Astrocyte (in vitro differentiated cells and primary cell): Measurements from ENCODE around the gene RBPMS2. TPM values are rescaled to one million over a fixed set of nuclear protein-coding genes. Genes with fewer than 3 reads are reported as not detected.

Experiments
- DNase-seq: peaks from one replicate; pipeline ENCODE4 v3.0.0-alpha.2; 2010; ENCODE audit warnings: low read depth
- FAIRE-seq: peaks from 2 replicates; lab custom pipeline; 2011; peaks lifted over from hg19 to GRCh38; lab: Jason Lieb, UNC
- H2AFZ ChIP-seq: 2 replicates; pipeline ENCODE4 v1.6.0; 2012; ENCODE audit warnings: low read depth, low read length, inconsistent platforms
- H3K27ac ChIP-seq: 2 replicates; pipeline ENCODE4 v1.5.1; 2011; ENCODE audit warnings: low read depth, low read length, inconsistent platforms
- H3K27me3 ChIP-seq: 2 replicates; pipeline ENCODE4 v1.6.0; 2011; ENCODE audit warnings: low read length, inconsistent platforms; ENCODE audit not compliant: insufficient read depth
- H3K36me3 ChIP-seq: 2 replicates; pipeline ENCODE4 v1.5.1; 2011; ENCODE audit warnings: low read length, inconsistent platforms; ENCODE audit not compliant: insufficient read depth
- H3K4me1 ChIP-seq: 2 replicates; pipeline ENCODE4 v1.5.1; 2011; ENCODE audit warnings: low read length, inconsistent platforms; ENCODE audit not compliant: insufficient read depth
- H3K4me2 ChIP-seq: 2 replicates; pipeline ENCODE4 v1.6.0; 2012; ENCODE audit warnings: low read length, inconsistent platforms
- H3K4me3 ChIP-seq: 2 replicates; pipeline ENCODE4 v1.5.1; 2011; ENCODE audit warnings: low read depth, mild to moderate bottlenecking, low read length, inconsistent platforms; ENCODE audit not compliant: insufficient read depth
- H3K79me2 ChIP-seq: 2 replicates; pipeline ENCODE4 v1.6.0; 2012; ENCODE audit warnings: mild to moderate bottlenecking, low read length, inconsistent platforms; ENCODE audit not compliant: insufficient read depth
- H3K9ac ChIP-seq: 2 replicates; pipeline ENCODE4 v1.6.0; 2012; ENCODE audit warnings: mild to moderate bottlenecking, low read length, inconsistent platforms
- H3K9me3 ChIP-seq: 2 replicates; pipeline ENCODE4 v1.5.1; 2012; ENCODE audit warnings: low read depth, mild to moderate bottlenecking, low read length, inconsistent platforms; ENCODE audit not compliant: insufficient read depth
- H4K20me1 ChIP-seq: 2 replicates; pipeline ENCODE4 v1.6.0; 2012; ENCODE audit warnings: low read length, inconsistent platforms; ENCODE audit not compliant: insufficient read depth
- H3K27ac Mint-ChIP-seq: one replicate; pipeline ENCODE4 v1.8.0; 2021; ENCODE audit warnings: mild to moderate bottlenecking, mixed read lengths; ENCODE audit not compliant: unreplicated experiment
- H3K27me3 Mint-ChIP-seq: one replicate; pipeline ENCODE4 v1.8.0; 2021; ENCODE audit warnings: low read depth, mixed read lengths; ENCODE audit not compliant: unreplicated experiment
- H3K36me3 Mint-ChIP-seq: one replicate; pipeline ENCODE4 v1.8.0; 2021; ENCODE audit warnings: low read depth, mixed read lengths; ENCODE audit not compliant: unreplicated experiment
- H3K4me1 Mint-ChIP-seq: one replicate; pipeline ENCODE4 v1.8.0; 2021; ENCODE audit warnings: low read depth, mixed read lengths; ENCODE audit not compliant: unreplicated experiment
- H3K4me3 Mint-ChIP-seq: one replicate; pipeline ENCODE4 v1.8.0; 2021; ENCODE audit warnings: mild to moderate bottlenecking, moderate library complexity, mixed read lengths; ENCODE audit not compliant: unreplicated experiment
- H3K9me3 Mint-ChIP-seq: one replicate; pipeline ENCODE4 v1.8.0; 2021; ENCODE audit warnings: mild to moderate bottlenecking, mixed read lengths; ENCODE audit not compliant: unreplicated experiment
- CTCF ChIP-seq: IDR thresholded peaks from 2 replicates; pipeline ENCODE4 v1.5.1; 2011; ENCODE audit warnings: low read depth, mild to moderate bottlenecking, inconsistent platforms, low read length, moderate library complexity; ENCODE audit not compliant: insufficient read depth
- EZH2 ChIP-seq: IDR thresholded peaks from 2 replicates; pipeline ENCODE4 v1.6.1; 2012; ENCODE audit warnings: mild to moderate bottlenecking, low read length, inconsistent platforms; ENCODE audit not compliant: insufficient read depth
- total RNA-seq: library from RNA; stranded (reverse); gene quantifications from 2 replicates; pipeline ENCODE4 v1.2.1, GENCODE V29; 2021

The RBPMS2 gene
- total RNA-seq, 1 donor from 2014 or later = 10.6 TPM

DNA sequence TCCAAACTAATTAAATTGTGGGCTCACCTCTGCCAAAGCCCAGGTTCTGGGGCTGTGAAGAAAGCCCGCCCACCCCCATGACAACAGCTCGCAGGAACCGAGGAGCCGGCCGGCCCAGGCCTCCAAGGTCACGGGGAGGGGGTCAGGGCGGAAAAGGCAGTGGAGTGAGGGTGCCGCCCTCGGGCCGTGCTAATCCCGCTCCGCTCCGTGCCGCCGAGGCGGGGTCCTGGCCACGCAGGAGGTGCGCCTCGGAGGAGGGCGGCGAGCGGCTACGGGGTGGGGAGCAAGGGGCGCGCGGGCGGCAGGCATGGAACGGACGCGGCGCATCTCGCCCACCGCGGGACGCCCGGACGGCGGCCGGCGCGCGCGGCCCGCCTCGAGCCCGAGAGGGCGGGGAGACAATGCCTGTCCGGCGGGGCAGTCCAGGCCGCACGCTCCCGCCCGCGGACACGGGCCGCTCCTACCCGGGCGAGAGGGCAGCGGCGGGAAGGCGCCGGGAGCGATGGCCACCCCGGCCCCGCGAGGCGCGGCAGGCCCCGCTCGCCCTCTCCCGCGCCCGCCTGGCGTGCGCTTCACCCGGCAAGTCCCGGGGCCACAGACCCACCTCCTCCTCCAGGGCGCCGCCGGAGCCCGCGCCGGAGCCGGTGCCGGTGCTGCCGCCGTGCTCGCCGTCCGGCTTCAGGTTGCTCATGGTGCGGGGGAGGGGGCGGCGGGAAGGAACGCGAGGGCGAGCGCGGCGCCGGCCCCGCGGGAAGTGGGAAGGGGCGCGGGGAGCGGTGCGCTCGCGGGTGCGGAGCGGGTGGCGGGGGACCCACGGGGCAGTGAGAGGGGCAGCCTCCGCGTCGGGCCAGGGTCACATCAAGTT is 528 bp downstream of the RBPMS2 start:
- no peak overlapping the region for H3K27ac Mint-ChIP-seq
- Histone ChIP-seq H3K36me3 (no peaks in the 10 kb centered on the region), H3K9me3 (no peaks in the 10 kb centered on the region), H3K27ac (no peak overlapping the region), H3K9ac (no peak overlapping the region), H2AFZ (peak overlapping the region; percentile 63), H3K4me2 (peak overlapping the region; percentile 81), H4K20me1 (no peaks in the 10 kb centered on the region), H3K27me3 (peaks cover 11% of the 10 kb centered on the region), H3K79me2 (no peaks in the 10 kb centered on the region), H3K4me3 (peak overlapping the region; percentile 42), H3K4me1 (peaks cover 6% of the 10 kb centered on the region)
- DNase-seq (no peak), FAIRE-seq (no peak)
- no peak for TF ChIP-seq CTCF
- TF ChIP-seq EZH2 = peak; percentile 52
- H3K4me3 Mint-ChIP-seq = peak overlapping the region; percentile 89
- H3K27me3 Mint-ChIP-seq = peaks cover 21% of the 10 kb centered on the region
- peaks cover 2% of the 10 kb centered on the region for H3K4me1 Mint-ChIP-seq
- H3K9me3 Mint-ChIP-seq = no peaks in the 10 kb centered on the region
- H3K36me3 Mint-ChIP-seq = no peaks in the 10 kb centered on the region

DNA sequence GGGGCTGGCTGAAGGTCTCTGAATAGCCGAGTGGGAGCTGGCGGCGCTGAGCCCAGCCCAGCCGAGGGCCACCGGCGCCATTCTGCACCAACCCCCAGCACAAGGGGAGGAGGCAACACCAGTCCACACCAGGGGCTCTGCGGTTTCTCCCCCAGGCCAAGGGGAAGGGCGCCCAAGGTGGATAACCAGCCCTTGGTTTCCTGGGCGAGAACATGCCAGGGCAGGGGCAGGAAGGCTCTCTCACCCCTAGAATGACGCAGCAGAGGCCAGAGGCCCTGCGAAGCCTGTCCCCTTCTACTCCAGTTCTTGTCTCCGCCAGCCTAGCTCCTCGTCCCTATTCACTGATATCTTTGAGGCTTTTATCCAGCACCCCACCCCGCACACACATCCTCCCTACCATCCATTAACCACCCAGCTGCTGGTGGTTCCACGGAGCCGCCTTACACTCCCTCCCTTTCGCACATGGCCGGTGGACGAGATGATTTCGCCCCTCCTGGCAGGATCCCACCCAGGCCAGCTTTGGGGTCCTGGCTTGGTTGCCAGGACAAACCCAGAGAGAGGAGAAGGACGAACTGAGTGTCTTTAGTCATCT is 1.3 kb downstream of the RBPMS2 start:
- no peak overlapping the region for H2AFZ ChIP-seq
- peaks cover 11% of the 10 kb centered on the region for H3K27me3 ChIP-seq
- H3K4me2 ChIP-seq = peak overlapping the region; percentile 81
- H3K9me3 ChIP-seq = no peaks in the 10 kb centered on the region
- no peaks in the 10 kb centered on the region for H3K79me2 ChIP-seq
- TF ChIP-seq CTCF (no peak), EZH2 (no peak)
- peaks cover 6% of the 10 kb centered on the region for H3K4me1 ChIP-seq
- H4K20me1 ChIP-seq = no peaks in the 10 kb centered on the region
- H3K9ac ChIP-seq = no peak overlapping the region
- Mint-ChIP-seq H3K27ac (no peak overlapping the region), H3K36me3 (no peaks in the 10 kb centered on the region), H3K4me3 (peak overlapping the region; percentile 89), H3K9me3 (no peaks in the 10 kb centered on the region), H3K4me1 (peaks cover 2% of the 10 kb centered on the region), H3K27me3 (peaks cover 20% of the 10 kb centered on the region)
- FAIRE-seq (no peak), DNase-seq (no peak)
- H3K27ac ChIP-seq = no peak overlapping the region
- H3K36me3 ChIP-seq = no peaks in the 10 kb centered on the region
- H3K4me3 ChIP-seq = no peak overlapping the region
